ENCODE data around the gene RCCD1.

GRCh38 chr15:90938261-90938660, 16.4 kb upstream of the RCCD1 start:
- TF ChIP-seq NFRKB (IDR thresholded peaks at IDR 0.05) (no peak), HDGF (IDR thresholded peaks at IDR 0.05; ENCODE audit: borderline replicate concordance) (no peak), FOXK2 (IDR thresholded peaks at IDR 0.05) (no peak), SP1 (IDR thresholded peaks at IDR 0.05) (no peak), SUZ12 (IDR thresholded peaks at IDR 0.05) (no peak), BHLHE40 (IDR thresholded peaks at IDR 0.05; ENCODE audit: borderline replicate concordance) (no peak), FOXA1 (IDR thresholded peaks at IDR 0.05) (no peak), FOXM1 (IDR thresholded peaks at IDR 0.05; ENCODE audit: borderline replicate concordance) (no peak), PKNOX1 (IDR thresholded peaks at IDR 0.05) (no peak), ZNF384 (IDR thresholded peaks at IDR 0.05) (no peak)

All from HEK293T (cell line).